Measurements from ENCODE around the gene ARHGAP28. TPM values are rescaled to one million over a fixed set of nuclear protein-coding genes. Genes with fewer than 3 reads are reported as not detected.

Gene ARHGAP28
- total RNA-seq, 1 donor from 2014 or later = 350 TPM

- peaks cover 60% of the 10 kb centered on the region for H3K36me3 Mint-ChIP-seq (ENCODE audit: low read depth, unreplicated experiment)
- peaks cover 6% of the 10 kb centered on the region for H3K27me3 Mint-ChIP-seq (ENCODE audit: unreplicated experiment)
- no peaks in the 10 kb centered on the region for H3K9me3 Mint-ChIP-seq (ENCODE audit: unreplicated experiment)
- H3K27ac Mint-ChIP-seq (ENCODE audit: unreplicated experiment) = no peak overlapping the region
- H3K4me3 Mint-ChIP-seq (ENCODE audit: unreplicated experiment) = peak overlapping the region; percentile 26
- H3K4me1 Mint-ChIP-seq (ENCODE audit: unreplicated experiment) = peaks cover 26% of the 10 kb centered on the region
- DNase-seq (ENCODE audit: low spot score) = no peak
- no peak for TF ChIP-seq CTCF (IDR thresholded peaks at IDR 0.05; ENCODE audit: unreplicated experiment)
Measured at GRCh38 chr18:6882401-6882800, 152.9 kb downstream of the ARHGAP28 start.

- Mint-ChIP-seq H3K27ac (ENCODE audit: unreplicated experiment) (no peak overlapping the region), H3K4me3 (ENCODE audit: unreplicated experiment) (no peak overlapping the region), H3K4me1 (ENCODE audit: unreplicated experiment) (peaks cover 11% of the 10 kb centered on the region)
Measured at GRCh38 chr18:6885006-6885481, 155.5 kb downstream of the ARHGAP28 start.

GRCh38 chr18:6885992-6886796, 156.7 kb downstream of the ARHGAP28 start:
- Mint-ChIP-seq H3K36me3 (ENCODE audit: low read depth, unreplicated experiment) (peaks cover 73% of the 10 kb centered on the region), H3K4me3 (ENCODE audit: unreplicated experiment) (peak overlapping the region; percentile 43), H3K27me3 (ENCODE audit: unreplicated experiment) (peaks cover 4% of the 10 kb centered on the region), H3K4me1 (ENCODE audit: unreplicated experiment) (peaks cover 4% of the 10 kb centered on the region), H3K27ac (ENCODE audit: unreplicated experiment) (no peak overlapping the region), H3K9me3 (ENCODE audit: unreplicated experiment) (no peaks in the 10 kb centered on the region)
- DNase-seq (ENCODE audit: low spot score) = peak; percentile 64
- peak; percentile 60 for TF ChIP-seq CTCF (IDR thresholded peaks at IDR 0.05; ENCODE audit: unreplicated experiment)

More at GRCh38 chr18:6885006-6885481, 155.5 kb downstream of the ARHGAP28 start:
- Mint-ChIP-seq H3K27me3 (ENCODE audit: unreplicated experiment) (peaks cover 4% of the 10 kb centered on the region), H3K36me3 (ENCODE audit: low read depth, unreplicated experiment) (peaks cover 71% of the 10 kb centered on the region), H3K9me3 (ENCODE audit: unreplicated experiment) (no peaks in the 10 kb centered on the region)
- no peak for TF ChIP-seq CTCF (IDR thresholded peaks at IDR 0.05; ENCODE audit: unreplicated experiment)
- DNase-seq (ENCODE audit: low spot score) = no peak

GRCh38 chr18:6886797-6887330, 157.3 kb downstream of the ARHGAP28 start:
- H3K36me3 Mint-ChIP-seq (ENCODE audit: low read depth, unreplicated experiment) = peaks cover 71% of the 10 kb centered on the region
- TF ChIP-seq CTCF (IDR thresholded peaks at IDR 0.05; ENCODE audit: unreplicated experiment) = no peak
- H3K9me3 Mint-ChIP-seq (ENCODE audit: unreplicated experiment) = no peaks in the 10 kb centered on the region
- DNase-seq (ENCODE audit: low spot score) = no peak
- peaks cover 4% of the 10 kb centered on the region for H3K4me1 Mint-ChIP-seq (ENCODE audit: unreplicated experiment)
- H3K27ac Mint-ChIP-seq (ENCODE audit: unreplicated experiment) = no peak overlapping the region
- peaks cover 4% of the 10 kb centered on the region for H3K27me3 Mint-ChIP-seq (ENCODE audit: unreplicated experiment)
- H3K4me3 Mint-ChIP-seq (ENCODE audit: unreplicated experiment) = peak overlapping the region; percentile 59

- H3K4me1 Mint-ChIP-seq (ENCODE audit: unreplicated experiment) = no peaks in the 10 kb centered on the region
- no peak overlapping the region for H3K4me3 Mint-ChIP-seq (ENCODE audit: unreplicated experiment)
- H3K36me3 Mint-ChIP-seq (ENCODE audit: low read depth, unreplicated experiment) = peaks cover 62% of the 10 kb centered on the region
- no peak overlapping the region for H3K27ac Mint-ChIP-seq (ENCODE audit: unreplicated experiment)
- peaks cover 3% of the 10 kb centered on the region for H3K27me3 Mint-ChIP-seq (ENCODE audit: unreplicated experiment)
- no peak for TF ChIP-seq CTCF (IDR thresholded peaks at IDR 0.05; ENCODE audit: unreplicated experiment)
- H3K9me3 Mint-ChIP-seq (ENCODE audit: unreplicated experiment) = no peaks in the 10 kb centered on the region
- no peak for DNase-seq (ENCODE audit: low spot score)
Measured at GRCh38 chr18:6891788-6892187, 162.3 kb downstream of the ARHGAP28 start.

Data from endothelial cell (in vitro differentiated cells).